ENCODE data around the gene MEIOSIN.
A peak's percentile ranks its signal among the peaks of the same experiment; 100 is the strongest.
"Not testable (repeated sequence)": the region's sequence is repeated elsewhere in the genome, so short reads cannot be mapped to it uniquely, and the experiment has no call there.

MEIOSIN gene

GRCh38 chr19:45717983-45718650, 15.1 kb upstream of the MEIOSIN start:
- DNase-seq: no peak

GRCh38 chr19:45720065-45720464, 13.2 kb upstream of the MEIOSIN start:
- DNase-seq: not testable (repeated sequence)

GRCh38 chr19:45728683-45729082, 4.6 kb upstream of the MEIOSIN start:
- DNase-seq: not testable (repeated sequence)

DNA sequence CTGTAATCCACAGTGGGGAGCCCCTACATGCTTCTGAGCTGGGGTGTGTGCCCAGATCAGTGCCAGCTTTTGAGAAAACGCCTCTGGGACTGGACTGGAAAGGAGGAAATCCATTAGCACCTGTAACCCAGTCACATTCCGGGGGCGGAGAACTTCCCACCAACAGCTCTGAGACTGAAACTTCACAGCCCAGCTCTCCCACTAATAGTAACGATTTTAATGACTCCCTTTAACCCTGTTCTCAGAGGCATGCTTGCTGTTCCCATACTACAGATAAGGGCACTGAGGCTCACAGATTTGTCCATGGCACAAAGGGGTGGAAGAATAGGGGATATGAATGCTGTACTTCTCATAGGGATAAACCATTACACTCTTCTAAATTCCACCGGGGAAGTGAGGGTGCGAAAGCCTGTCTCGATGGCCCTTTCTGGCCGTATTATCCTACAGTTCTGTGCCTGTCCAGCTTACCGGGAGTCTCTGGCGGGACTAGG, 3.4 kb upstream of the MEIOSIN start:
- DNase-seq: no peak

DNA sequence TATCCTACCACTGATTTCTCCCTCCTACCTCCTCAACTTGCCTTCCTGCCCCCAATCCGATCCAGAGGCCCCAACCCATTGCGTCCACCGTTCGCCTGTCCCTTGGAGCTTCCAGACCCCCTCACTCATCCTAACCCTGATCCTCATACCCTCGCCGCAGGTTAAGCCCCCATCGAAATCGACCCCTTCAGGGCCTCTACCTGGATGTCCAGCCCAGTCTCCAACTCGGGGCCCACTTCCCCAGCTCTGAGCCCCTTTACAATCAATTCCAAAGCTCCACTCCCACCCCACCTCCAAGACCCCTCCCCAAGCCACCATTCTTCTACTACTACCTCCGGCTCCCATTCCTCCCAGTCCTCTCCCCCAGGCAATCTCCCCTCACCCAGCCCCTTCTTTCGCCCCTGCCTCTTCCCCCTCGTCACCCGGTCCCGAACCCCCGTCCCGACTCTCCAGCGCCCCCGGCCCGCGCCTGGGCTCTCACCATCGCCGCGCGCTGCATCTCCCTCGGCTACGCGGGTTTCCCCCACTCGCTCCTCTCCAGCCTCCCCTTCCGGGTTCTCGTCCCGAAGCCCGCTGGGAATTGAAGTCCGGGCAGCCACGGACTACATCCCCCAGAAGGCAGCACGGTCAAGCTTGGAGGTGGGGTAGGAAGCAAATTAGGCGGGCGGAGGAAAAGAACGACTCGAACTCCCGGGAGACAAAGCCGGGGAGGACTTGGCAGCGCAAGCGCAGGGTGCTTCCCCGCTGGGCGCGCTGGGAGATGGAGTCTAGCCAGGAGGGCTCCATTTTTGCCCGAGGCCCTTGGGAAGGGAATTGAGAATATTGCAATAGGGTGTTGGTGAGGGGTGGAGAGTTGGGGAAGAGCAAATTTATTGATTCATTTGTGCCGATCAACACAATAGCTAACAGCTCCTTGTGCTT, 2.6 kb upstream of the MEIOSIN start, which contains the start of gene FBXO46:
Gene FBXO46, minus strand, starts transcription at position 529 of the 921 bp plus-strand sequence. CDS start 17,401 bp downstream, outside the sequence.
- DNase-seq: peak; percentile 95 to 96

DNA sequence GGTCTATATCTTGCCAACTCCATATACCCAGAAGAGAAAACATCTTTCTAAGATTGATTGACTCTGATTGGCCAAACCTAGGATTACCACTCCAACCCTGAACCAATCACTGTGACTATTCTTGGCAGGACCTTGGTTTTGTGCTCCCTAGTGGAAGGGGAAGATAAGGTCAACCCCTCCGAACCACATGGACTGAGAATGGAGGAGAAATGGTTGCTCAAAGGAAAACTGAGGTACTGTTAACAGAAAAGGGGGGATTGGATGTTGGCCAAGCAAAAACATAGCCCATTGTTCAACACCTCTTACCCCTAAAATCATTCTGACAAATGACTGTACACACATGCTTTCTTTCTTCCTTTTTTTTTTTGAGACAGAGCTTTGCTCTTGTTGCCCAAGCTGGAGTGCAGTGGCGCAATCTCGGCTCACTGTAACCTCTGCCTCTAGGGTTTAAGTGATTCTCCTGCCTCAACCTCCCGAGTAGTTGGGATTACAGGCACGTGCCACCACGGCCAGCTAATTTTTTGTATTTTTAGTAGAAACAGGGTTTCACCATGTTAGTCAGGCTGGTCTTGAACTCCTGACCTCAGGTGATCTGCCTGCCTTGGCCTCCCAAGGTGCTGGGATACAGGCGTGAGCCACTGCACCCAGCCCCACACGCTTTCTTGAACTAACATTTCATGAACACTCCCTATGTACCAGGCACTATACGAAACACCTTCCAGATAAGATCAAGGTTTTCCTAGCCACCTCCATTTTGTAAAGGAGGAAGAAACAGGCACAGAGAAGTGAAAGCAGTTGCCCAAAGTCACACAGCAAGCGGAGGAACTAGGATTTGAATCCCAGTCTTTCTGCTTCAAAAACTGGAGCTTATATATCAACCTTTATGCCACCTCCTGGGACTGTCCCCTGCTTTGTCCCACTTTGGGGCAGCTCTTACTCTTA, 6.5 kb downstream of the MEIOSIN start:
- no peak for DNase-seq

DNA sequence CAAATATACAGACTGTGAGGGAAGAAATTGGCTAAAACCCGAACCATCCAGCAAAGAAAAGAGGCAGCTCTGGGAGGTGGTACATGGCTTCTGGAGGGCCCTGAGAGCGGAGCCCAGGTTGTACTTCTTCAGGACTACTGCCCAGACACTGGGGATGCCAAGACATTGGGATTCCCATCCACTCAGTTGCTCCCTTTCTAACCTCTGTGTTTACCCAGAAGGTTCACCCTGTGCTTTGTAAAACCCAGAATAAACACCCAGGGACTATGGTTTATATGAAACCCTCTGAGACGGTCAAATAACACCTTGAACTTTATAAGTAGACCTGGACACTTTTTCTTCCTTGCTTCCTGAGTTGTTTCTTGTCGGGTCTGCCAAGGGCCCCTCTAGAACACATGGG, 9.7 kb downstream of the MEIOSIN start:
- DNase-seq: no peak

DNA sequence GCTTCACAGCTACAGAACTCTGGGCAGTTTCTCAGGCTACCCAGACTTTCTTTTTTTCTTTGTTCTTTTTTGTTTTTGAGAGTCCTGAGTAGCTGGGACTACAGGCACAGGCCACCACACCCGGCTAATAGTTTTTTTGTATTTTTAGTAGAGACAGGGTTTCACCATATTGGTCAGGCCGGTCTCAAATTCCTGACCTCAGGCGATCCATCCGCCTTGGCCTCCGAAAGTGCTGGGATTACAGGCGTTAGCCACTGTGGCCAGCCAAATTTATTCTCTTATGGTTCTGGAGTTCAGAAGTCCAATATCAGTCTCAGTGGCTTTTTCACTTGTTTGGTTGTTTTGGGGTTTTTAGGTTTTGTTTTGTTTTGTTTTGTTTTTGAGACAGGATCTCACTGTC, 12.4 kb downstream of the MEIOSIN start:
- DNase-seq: no peak

- DNase-seq: no peak
Observed at GRCh38 chr19:45746866-45747265, 13.6 kb downstream of the MEIOSIN start.

- DNase-seq: no peak
Observed at GRCh38 chr19:45747513-45747912, 14.3 kb downstream of the MEIOSIN start.

DNA sequence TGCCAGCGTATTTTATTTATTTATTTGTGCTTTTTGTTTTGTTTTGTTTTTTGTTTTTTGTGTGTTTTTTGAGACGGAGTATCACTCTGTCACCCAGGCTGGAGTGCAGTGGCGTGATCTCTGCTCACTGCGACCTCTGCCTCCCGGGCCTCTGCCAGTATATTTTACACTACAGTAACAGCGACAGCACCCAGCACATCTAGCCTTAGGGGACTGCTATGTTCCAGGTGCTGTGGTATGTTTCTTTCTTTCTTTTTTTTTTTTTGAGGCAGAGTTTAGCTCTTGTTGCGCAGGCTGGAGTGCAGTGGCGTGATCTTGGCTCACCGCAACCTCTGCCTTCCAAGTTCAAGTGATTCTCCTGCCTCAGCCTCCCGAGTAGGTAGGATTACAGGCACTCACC, 18.2 kb downstream of the MEIOSIN start:
- DNase-seq: not testable (repeated sequence)

DNA sequence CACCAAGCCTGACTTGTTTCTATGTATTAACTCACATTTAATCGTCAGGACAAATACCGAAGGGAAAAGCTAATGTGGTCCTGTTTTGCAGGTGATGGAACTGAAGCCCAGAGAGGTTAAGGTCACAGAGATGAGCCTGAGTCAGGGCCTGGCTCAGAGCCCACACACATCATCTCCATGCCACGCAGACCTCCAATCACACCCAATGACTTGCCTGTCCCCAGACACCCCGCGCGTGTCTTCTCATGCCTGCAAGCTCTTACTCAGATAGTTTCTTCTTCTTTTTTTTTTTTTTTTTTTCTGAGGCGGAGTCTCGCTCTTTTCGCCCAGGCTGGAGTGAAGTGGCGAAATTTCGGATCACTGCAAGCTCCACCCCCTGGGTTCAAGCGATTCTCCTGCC, 19.4 kb downstream of the MEIOSIN start:
- DNase-seq: no peak

- DNase-seq: no peak
Observed at GRCh38 chr19:45753548-45753947, 20.3 kb downstream of the MEIOSIN start.

GRCh38 chr19:45754323-45754722, 21.1 kb downstream of the MEIOSIN start:
- no peak for DNase-seq

- no peak for DNase-seq
Observed at GRCh38 chr19:45757695-45758094, 24.5 kb downstream of the MEIOSIN start.

DNA sequence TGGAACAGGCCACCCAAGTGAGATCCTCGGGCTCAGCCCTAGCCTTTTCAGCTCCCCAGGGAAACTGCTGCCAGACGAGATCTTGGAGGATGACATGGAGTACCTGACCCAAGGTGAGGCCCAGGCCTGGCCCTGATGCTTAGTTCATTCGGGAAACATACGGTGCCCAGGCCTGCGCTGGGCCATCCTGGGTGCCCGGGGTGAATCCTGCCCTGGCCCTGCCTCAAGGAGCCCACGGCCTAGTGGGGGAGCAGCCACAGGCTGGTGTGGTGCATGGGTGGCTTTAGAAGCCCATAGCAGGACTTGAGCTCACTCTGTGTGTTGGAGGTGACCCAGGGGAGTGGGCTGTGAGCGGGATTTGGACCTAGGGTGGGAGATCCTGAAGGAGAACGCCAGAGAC, 25.7 kb downstream of the MEIOSIN start:
- no peak for DNase-seq

DNA sequence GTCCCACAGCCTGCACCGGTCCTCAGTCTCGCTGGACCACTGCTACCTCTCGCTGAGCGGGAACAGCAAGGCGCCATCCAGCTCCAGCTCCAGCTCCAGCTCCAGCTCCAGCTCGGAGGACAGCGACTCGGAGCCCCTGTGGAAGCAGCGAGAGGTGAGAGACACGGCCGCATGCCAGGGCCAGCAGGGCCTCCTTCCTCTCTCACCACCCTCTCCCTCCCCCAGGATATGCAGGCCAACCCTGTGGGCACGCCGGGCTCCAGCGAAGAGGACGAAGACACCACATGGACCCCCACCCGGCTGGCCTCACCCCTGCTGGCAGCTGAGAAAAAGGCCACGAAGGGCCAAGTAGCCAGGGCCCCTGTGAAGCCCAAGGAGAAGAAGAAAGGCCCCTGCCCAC, 28.5 kb downstream of the MEIOSIN start:
- DNase-seq: no peak

DNA sequence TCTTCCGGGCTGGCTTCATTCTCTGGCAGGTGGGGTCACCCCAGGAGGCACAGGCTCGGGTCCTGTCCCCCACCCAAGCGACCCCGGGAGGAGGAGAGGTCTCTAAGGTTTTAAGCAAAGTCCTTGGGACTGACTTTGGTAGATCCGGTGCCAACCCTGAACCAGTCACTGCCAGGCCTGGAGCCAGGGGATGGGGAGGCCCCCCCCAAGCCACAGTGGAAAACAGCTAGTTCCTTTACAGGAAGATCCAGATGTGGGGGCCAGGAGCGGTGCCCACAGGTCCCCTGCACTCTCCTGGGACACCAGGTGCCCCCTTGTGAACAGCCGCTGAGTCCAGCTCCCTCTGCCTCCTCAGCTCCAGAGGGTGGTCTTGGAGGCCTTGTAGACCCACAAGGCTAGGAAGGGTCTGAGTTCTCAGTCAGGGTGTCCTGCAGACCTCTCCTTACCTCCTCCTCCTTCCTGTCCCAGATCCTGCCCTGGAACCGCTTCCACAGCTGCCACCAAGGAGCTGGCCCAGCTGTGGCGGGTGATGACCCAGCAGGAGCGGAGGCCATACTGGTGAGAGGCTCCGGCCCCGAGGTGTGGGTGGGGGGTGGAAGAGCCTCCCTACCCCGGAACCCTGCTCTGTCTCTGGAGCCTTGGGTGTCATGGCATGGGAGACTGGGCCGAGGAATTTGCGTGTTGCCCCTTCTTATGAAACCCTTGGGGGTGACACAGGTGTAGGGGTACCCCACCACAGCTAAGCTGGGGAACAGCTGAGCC, 29.8 kb downstream of the MEIOSIN start:
- DNase-seq: no peak

- no peak for DNase-seq
Observed at GRCh38 chr19:45763691-45764294, 30.6 kb downstream of the MEIOSIN start.

DNA sequence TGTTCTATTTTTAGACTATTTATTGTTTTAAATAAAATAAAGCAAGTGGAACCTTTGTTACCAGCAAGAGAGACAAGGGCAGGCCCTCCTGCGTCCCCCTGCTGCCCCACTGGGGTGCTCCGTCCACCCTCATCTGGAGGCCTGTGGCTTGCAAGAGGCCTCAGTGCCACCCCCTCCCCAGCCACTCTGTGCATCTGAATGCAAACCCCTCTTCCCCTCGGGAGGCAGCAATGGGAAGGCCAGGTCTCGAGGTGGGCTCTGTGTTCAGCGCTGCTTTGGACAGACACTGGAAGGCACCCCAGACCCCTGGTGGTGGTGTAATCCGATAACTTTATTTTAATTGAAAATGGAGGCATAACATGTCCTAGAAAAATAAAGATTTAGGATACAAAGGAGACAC, 31.2 kb downstream of the MEIOSIN start:
- no peak for DNase-seq

GRCh38 chr19:45764945-45765701, 31.9 kb downstream of the MEIOSIN start:
- no peak for DNase-seq

All from CD4-positive, alpha-beta T cell treated with Interleukin-1 beta for 1 hour (primary cell).